Prostate gland (tissue), 2 donors: Measurements from ENCODE around the gene WHRN.

ENCODE experiments used
- CTCF ChIP-seq, 4 experiments: fragments of 200-600 bp in 2 of 4; fragments of 450-650 bp in 2 of 4; sonication (generic) in 2 of 4; IDR thresholded peaks; 1 replicate in 3 of 4; 2 replicates in 1 of 4; pipeline ENCODE4 v1.5.1; 2016 to 2019; ENCODE audit warnings: antibody characterized with exemption in 4 of 4, mild to moderate bottlenecking in 2 of 4, moderate library complexity in 2 of 4
- POLR2A ChIP-seq: fragments of 450-650 bp; IDR thresholded peaks from one replicate; pipeline ENCODE4 v1.6.1; 2016; ENCODE audit warnings: antibody characterized with exemption, mild to moderate bottlenecking
- POLR2AphosphoS5 ChIP-seq: sonication (generic); formaldehyde crosslinking; IDR thresholded peaks from one replicate; pipeline ENCODE4 v1.6.1; 2017; ENCODE audit warnings: antibody characterized with exemption

- TF ChIP-seq CTCF (IDR thresholded peaks at IDR 0.05), result peak in 1 of 4 experiments; percentile 13
- TF ChIP-seq POLR2A, result peak; percentile 77
- peak; percentile 84 for TF ChIP-seq POLR2AphosphoS5
Observed at GRCh38 chr9:114397848-114398605, 107.2 kb downstream of the WHRN start.
